HCT116 (cell line): ENCODE measurements around the gene GYS1. TPM values are rescaled to one million over a fixed set of nuclear protein-coding genes. Genes with fewer than 3 reads are reported as not detected.

Experiments used
- ATAC-seq: fragments of 200-7000 bp; cut with Tn5 transposase; 2 replicates; pipeline ENCODE4 v1.9.1; 2020; ENCODE audit warnings: mild to moderate bottlenecking, moderate library complexity
- BruUV-seq: library from RNA; stranded (reverse); fragments of 400-500 nt; replicated peaks from 2 replicates; lab custom pipeline; 2021; lab: Mats Ljungman, UMichigan
- CTCF ChIA-PET: fragments of 300-600 bp; sonication (Branson Sonifier 250); formaldehyde crosslinking; loops from one replicate; lab custom pipeline; 2021; ENCODE audit warnings: antibody characterized with exemption; lab: Charles Lee
- POLR2A ChIA-PET: fragments of 300-600, 350-600 bp; sonication (Branson Sonifier 250); formaldehyde crosslinking; loops from one replicate; lab custom pipeline; 2021; ENCODE audit warnings: antibody characterized with exemption; lab: Charles Lee
- RAD21 ChIA-PET, 2 experiments: fragments of 300-600 bp; sonication (Branson Sonifier 250); formaldehyde crosslinking; loops; one replicate each; lab custom pipeline; 2023; ENCODE audit warnings: low total read pairs in 2 of 2; ENCODE audit not compliant: uncharacterized antibody in 2 of 2, unreplicated experiment in 2 of 2, low non-redundant PET in 1 of 2; lab: Charles Lee
- DNase-seq: peaks from one replicate; pipeline ENCODE4 v3.0.0-alpha.2; 2010; ENCODE audit warnings: low read depth, low spot score
- H2AFZ ChIP-seq: fragments of 200-600 bp; shearing (Covaris generic), sonication (generic); 2 replicates; pipeline ENCODE4 v1.6.1; 2017; ENCODE audit warnings: low read depth, mixed run types, mixed read lengths, antibody characterized with exemption, low read length; ENCODE audit not compliant: poor library complexity, severe bottlenecking
- H3K27ac ChIP-seq: 2 replicates; pipeline ENCODE4 v1.5.1; 2012; ENCODE audit warnings: low read depth, low read length
- H3K27me3 ChIP-seq: fragments of 200-600 bp; sonication (generic); 2 replicates; pipeline ENCODE4 v1.6.1; 2016; ENCODE audit warnings: mixed run types, low read length, mixed read lengths; ENCODE audit not compliant: insufficient read depth
- H3K36me3 ChIP-seq, 2 experiments: fragments of 200-500 bp in 1 of 2; fragments of 200-600 bp in 1 of 2; sonication (Bioruptor generic) in 1 of 2; sonication (generic) in 1 of 2; 2 replicates each; pipeline versions ENCODE4 v1.5.1 to v1.6.1; 2014 to 2016; ENCODE audit warnings: low read length in 2 of 2, inconsistent platforms in 1 of 2, mixed read lengths in 1 of 2, mixed run types in 1 of 2; ENCODE audit not compliant: insufficient read depth in 2 of 2, control insufficient read depth in 1 of 2
- H3K4me1 ChIP-seq, 2 experiments: fragments of 200-600 bp in 1 of 2; sonication (generic) in 1 of 2; 2 replicates each; pipeline versions ENCODE4 v1.5.1 to v1.6.1; 2012 to 2017; ENCODE audit warnings: low read length in 2 of 2, inconsistent platforms in 1 of 2, mild to moderate bottlenecking in 1 of 2, mixed read lengths in 1 of 2, mixed run types in 1 of 2, moderate library complexity in 1 of 2; ENCODE audit not compliant: insufficient read depth in 2 of 2, control insufficient read depth in 1 of 2
- H3K4me2 ChIP-seq: fragments of 200-600 bp; sonication (generic); 2 replicates; pipeline ENCODE4 v1.6.1; 2017; ENCODE audit warnings: mixed run types, low read length, mixed read lengths
- H3K4me3 ChIP-seq, 2 experiments: fragments of 200-600 bp in 1 of 2; sonication (generic) in 1 of 2; replicated peaks in 1 of 2; 2 replicates each; pipeline ENCODE4 v1.5.1; 2011 to 2016; ENCODE audit warnings: low read length in 2 of 2, control low read depth in 1 of 2, low read depth in 1 of 2, mild to moderate bottlenecking in 1 of 2, mixed read lengths in 1 of 2, mixed run types in 1 of 2
- H3K79me2 ChIP-seq: fragments of 200-600 bp; sonication (generic); 2 replicates; pipeline ENCODE4 v1.6.1; 2017; ENCODE audit warnings: mild to moderate bottlenecking, mixed run types, low read length, moderate library complexity, mixed read lengths; ENCODE audit not compliant: insufficient read depth
- H3K9ac ChIP-seq: fragments of 200-600 bp; sonication (generic); 2 replicates; pipeline ENCODE4 v1.6.1; 2016; ENCODE audit warnings: low read length, mixed read lengths
- H3K9me2 ChIP-seq: fragments of 200-600 bp; sonication (generic), shearing (Covaris generic); 2 replicates; pipeline ENCODE4 v1.6.1; 2017; ENCODE audit warnings: mixed run types, mild to moderate bottlenecking, moderate library complexity; ENCODE audit not compliant: insufficient read depth
- H3K9me3 ChIP-seq, 2 experiments: fragments of 200-500 bp in 1 of 2; fragments of 200-600 bp in 1 of 2; sonication (Bioruptor generic) in 1 of 2; sonication (generic) in 1 of 2; 2 replicates each; pipeline ENCODE4 v1.6.1; 2014 to 2017; ENCODE audit warnings: low read length in 2 of 2, mixed read lengths in 2 of 2, inconsistent platforms in 1 of 2, low read depth in 1 of 2, mild to moderate bottlenecking in 1 of 2, mixed run types in 1 of 2, moderate library complexity in 1 of 2; ENCODE audit not compliant: control insufficient read depth in 1 of 2, insufficient read depth in 1 of 2
- H4K20me1 ChIP-seq: fragments of 200-600 bp; sonication (generic), shearing (Covaris generic); 2 replicates; pipeline ENCODE4 v1.6.1; 2017; ENCODE audit warnings: mixed run types, mild to moderate bottlenecking, moderate library complexity; ENCODE audit not compliant: insufficient read depth
- CEBPB ChIP-seq: IDR thresholded peaks from 2 replicates; pipeline ENCODE4 v1.6.1; 2012; ENCODE audit warnings: low read depth
- EGR1 ChIP-seq: IDR thresholded peaks from 2 replicates; pipeline ENCODE4 v1.6.1; 2012; ENCODE audit warnings: low read depth
- ELF1 ChIP-seq: IDR thresholded peaks from 2 replicates; pipeline ENCODE4 v1.6.1; 2012; ENCODE audit warnings: low read depth, borderline replicate concordance
- EZH2 ChIP-seq: fragments of 200-600 bp; sonication (generic); IDR thresholded peaks from 2 replicates; pipeline ENCODE4 v1.6.1; 2017; ENCODE audit warnings: antibody characterized with exemption, mixed run types
- EZH2phosphoT487 ChIP-seq: fragments of 200-600 bp; IDR thresholded peaks from 2 replicates; pipeline ENCODE4 v1.6.1; 2018; ENCODE audit warnings: antibody characterized with exemption, borderline replicate concordance
- POLR2A ChIP-seq: IDR thresholded peaks from 2 replicates; pipeline ENCODE4 v1.7.0; 2011; ENCODE audit warnings: borderline replicate concordance; ENCODE audit not compliant: insufficient read depth, insufficient read length; ENCODE audit errors: extremely low read depth
- RAD21 ChIP-seq: IDR thresholded peaks from 2 replicates; pipeline ENCODE4 v1.6.1; 2012; ENCODE audit warnings: low read depth, mild to moderate bottlenecking
- TCF7L2 ChIP-seq: IDR thresholded peaks from 2 replicates; pipeline ENCODE4 v1.7.0; 2011; ENCODE audit warnings: borderline replicate concordance, inconsistent platforms; ENCODE audit not compliant: insufficient read depth, insufficient read length; ENCODE audit errors: extremely low read depth
- intact Hi-C: fragments of 100-400 bp; cut with micrococcal nuclease; formaldehyde crosslinking; loops from 2 replicates; pipeline ENCODE4 v1.10.0; 2022
- total RNA-seq: library from RNA; stranded (reverse); gene quantifications from one replicate; pipeline ENCODE4 v1.2.1, GENCODE V29; 2021; ENCODE audit not compliant: unreplicated experiment
- TF ChIP-seq, protein P1 (sequence below), 3 experiments: fragments of 200-600 bp in 1 of 3; sonication (generic) in 1 of 3; IDR thresholded peaks in 2 of 3; conservative IDR thresholded peaks in 1 of 3; 2 replicates each; pipeline ENCODE4 v1.5.1; 2012 to 2017; ENCODE audit warnings: low read depth in 2 of 3, low read length in 2 of 3, antibody characterized with exemption in 1 of 3, borderline replicate concordance in 1 of 3, control low read depth in 1 of 3, mild to moderate bottlenecking in 1 of 3, mixed read lengths in 1 of 3, mixed run types in 1 of 3, moderate library complexity in 1 of 3; ENCODE audit not compliant: insufficient read depth in 1 of 3

The GYS1 gene
- total RNA-seq, 1 experiment from 2014 or later, result 50.7 TPM

DNA sequence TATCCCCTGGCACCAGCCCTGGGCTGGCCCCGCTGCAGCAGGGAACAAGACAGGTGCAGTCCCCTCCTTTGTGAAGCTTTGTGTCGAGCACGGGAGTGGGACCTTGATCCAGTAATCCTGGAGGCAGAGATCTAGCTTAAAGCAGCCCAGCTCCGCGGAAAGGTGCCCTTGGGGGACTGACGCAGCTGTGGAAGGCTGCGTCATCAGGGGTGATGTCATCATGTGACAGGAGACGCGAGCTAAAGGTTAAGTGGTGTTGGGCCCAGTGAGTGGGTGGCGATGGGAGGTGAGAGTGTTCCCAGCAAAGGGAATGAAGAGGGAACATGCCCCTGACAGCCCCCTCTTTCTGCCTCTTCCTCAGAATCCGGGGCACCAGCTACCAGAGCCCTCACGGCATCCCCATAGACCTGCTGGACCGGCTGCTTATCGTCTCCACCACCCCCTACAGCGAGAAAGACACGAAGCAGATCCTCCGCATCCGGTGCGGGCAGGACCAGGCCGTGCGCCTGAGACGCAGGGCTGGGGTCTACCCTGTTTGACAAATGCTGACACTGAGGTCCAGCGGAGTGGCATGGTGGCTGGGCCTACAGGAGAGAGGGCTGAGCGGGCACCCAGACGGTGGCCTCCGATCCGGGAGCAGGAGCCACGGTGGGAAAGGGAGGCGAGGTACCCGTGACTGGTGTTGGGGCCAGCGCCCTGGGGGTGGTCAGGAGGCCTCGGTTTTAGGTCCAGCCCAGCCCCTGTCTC is 21.2 kb upstream of the GYS1 start:
- ATAC-seq (no peak), DNase-seq (no peak)
- Histone ChIP-seq H3K9me3 (no peaks in the 10 kb centered on the region), H4K20me1 (no peaks in the 10 kb centered on the region), H3K27ac (no peak overlapping the region)
- no peak for TF ChIP-seq EGR1
- no peak for TF ChIP-seq EZH2
- TF ChIP-seq EZH2phosphoT487, result no peak
- TF ChIP-seq RAD21, result no peak
- no peak for TF ChIP-seq ELF1
- no peak for TF ChIP-seq CEBPB
- no peak for TF ChIP-seq TCF7L2
- TF ChIP-seq, protein P1, sequence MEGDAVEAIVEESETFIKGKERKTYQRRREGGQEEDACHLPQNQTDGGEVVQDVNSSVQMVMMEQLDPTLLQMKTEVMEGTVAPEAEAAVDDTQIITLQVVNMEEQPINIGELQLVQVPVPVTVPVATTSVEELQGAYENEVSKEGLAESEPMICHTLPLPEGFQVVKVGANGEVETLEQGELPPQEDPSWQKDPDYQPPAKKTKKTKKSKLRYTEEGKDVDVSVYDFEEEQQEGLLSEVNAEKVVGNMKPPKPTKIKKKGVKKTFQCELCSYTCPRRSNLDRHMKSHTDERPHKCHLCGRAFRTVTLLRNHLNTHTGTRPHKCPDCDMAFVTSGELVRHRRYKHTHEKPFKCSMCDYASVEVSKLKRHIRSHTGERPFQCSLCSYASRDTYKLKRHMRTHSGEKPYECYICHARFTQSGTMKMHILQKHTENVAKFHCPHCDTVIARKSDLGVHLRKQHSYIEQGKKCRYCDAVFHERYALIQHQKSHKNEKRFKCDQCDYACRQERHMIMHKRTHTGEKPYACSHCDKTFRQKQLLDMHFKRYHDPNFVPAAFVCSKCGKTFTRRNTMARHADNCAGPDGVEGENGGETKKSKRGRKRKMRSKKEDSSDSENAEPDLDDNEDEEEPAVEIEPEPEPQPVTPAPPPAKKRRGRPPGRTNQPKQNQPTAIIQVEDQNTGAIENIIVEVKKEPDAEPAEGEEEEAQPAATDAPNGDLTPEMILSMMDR (IDR thresholded peaks at IDR 0.05 in 2 of 3, conservative IDR thresholded peaks at IDR 0.05 in 1 of 3; ENCODE audit: borderline replicate concordance in 1 of 3, insufficient read depth in 1 of 3, low read depth in 2 of 3, low read length in 2 of 3), result no peak
- TF ChIP-seq POLR2A, result no peak
- TF ChIP-seq, all 23 proteins: peak for 0
- no peak overlapping the region for H2AFZ ChIP-seq
- peaks cover 36 to 39% of the 10 kb centered on the region in 2 experiments for H3K36me3 ChIP-seq
- ChIA-PET POLR2A (interaction anchor here (0.7 to 2.2 kb wide), 2 partner anchors 16 to 21 kb away, joined by 3 to 6 read pairs; partner anchors contain the start of gene RUVBL2), CTCF (interaction anchor here (2.4 kb wide), 1 partner anchor 21 kb away, joined by 14 read pairs; the partner anchor contains the start of genes GYS1 and RUVBL2), RAD21 (interaction anchor here in 1 of 2 experiments (0.5 kb wide), 1 partner anchor 21 kb away, joined by 4 read pairs; the partner anchor contains the start of gene RUVBL2)
- intact Hi-C loops, result no loop called here
- peaks cover 5 to 24% of the 10 kb centered on the region in 2 experiments for H3K4me1 ChIP-seq
- H3K79me2 ChIP-seq, result no peaks in the 10 kb centered on the region
- H3K4me3 ChIP-seq, result no peak overlapping the region
- H3K27me3 ChIP-seq, result no peaks in the 10 kb centered on the region
- BruUV-seq, result no TSS peak
- H3K9me2 ChIP-seq, result no peaks in the 10 kb centered on the region
- no peak overlapping the region for H3K4me2 ChIP-seq
- H3K9ac ChIP-seq, result no peak overlapping the region
